ENCODE results near the gene CAMTA1.
"Not testable (repeated sequence)": the region's sequence is repeated elsewhere in the genome, so short reads cannot be mapped to it uniquely, and the experiment has no call there.

CAMTA1 gene

DNA sequence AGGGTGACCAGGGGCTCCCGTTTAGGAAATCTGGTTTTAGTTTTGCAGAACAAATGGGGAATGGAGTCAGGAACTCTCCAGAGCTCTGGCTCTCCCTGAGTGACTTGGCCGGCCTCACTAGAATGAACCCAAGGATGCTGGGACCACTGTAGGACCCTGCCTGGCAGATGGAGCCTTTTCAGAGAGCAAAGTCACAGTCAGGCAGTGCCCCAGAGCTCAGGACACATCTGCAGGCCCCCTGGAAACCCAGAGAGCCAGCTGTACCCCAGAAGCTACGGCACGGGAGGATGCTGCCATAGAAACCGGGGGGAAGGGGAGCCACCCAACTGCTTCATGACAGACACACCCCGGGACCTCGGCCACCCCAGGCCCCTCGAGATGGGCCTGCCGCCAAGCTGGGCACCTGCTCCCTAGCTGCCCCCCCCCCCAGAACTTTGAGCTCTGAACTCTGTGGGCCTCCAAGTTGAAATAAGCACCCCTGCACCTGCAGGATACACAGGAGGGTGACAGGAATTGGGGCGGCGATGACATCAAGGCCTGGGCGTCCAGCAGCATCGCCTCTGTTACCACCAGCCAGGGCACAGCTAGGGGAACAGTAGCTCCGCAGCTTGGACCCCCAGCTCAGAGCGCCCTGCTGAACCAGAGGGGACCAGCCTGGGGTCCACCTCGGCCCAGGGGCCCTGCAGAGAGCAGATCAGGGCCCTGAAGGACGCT lies 894.1 kb downstream of the CAMTA1 start:
- DNase-seq (ENCODE audit: low read depth): no peak

DNA sequence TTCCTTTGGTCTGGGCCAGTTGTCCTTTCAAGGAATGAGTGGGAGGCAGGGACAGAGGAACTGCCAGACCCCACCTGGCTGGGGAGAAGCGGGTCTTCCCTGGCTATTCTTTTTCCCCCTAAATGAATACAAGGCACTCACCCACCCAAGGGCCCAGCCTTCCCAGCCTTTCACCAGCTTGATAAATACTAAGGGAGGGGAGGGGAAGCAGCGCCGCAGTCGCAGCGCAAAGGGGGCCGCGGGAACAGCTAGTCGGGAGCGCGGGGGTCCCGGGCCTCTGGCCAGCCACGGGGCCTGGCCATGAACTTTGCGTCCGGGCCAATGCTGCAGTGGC lies 894.6 kb downstream of the CAMTA1 start:
- DNase-seq (ENCODE audit: low read depth): no peak

DNA sequence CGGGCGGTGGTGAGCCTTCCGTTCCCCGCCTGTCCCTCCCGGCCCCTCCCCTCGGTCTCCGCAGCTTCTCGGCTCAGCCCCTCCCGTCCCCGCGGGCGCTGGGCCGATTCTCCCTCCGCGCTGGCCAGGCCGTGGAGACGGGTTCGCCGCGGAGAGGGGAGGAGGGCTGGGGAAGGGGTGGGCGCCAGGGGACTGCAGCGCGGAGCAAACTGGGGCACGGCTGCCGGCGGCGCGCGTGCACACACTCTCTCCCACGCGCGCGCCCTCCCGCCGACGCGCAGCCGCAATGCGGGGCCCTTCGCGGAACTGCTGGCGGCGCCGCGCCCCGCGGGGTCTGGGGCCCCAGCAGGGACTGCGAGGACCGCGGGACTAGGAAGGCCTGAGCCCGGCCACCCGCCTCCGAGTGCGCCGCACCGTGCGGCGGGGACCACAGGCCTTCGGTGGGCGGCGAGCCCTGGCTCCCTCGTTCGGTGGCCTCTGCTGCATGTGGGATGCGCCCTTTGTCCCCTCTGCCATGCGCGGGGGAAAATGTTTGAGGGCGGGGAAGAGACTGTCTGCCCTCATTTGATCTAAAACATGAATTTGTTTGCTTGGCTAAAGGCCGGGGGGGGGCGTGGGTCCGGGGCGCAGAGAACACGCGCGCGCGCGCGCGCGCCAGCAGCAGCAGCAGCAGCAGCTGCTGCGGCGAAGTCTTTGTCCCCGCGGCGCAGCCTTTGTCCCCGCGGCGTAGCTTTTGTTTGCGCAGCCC lies 895.1 kb downstream of the CAMTA1 start:
- peak; percentile 59 for DNase-seq (ENCODE audit: low read depth)

DNA sequence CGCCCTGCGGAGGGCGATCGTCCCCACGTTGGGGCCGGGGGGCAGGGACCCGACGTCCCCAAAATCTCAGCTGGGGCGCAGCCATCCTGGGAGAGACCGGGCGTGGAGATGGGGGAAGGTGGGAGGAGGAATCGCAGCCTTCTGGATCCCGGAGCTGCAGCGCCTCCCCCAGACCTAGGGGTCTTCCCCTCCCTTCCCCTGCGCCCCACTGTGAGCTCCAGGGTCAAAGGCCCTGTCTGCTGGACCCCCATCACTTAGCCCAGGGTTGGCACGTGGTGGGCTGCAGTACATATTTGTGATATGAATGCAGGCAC lies 895.7 kb downstream of the CAMTA1 start:
- DNase-seq (ENCODE audit: low read depth): no peak

DNA sequence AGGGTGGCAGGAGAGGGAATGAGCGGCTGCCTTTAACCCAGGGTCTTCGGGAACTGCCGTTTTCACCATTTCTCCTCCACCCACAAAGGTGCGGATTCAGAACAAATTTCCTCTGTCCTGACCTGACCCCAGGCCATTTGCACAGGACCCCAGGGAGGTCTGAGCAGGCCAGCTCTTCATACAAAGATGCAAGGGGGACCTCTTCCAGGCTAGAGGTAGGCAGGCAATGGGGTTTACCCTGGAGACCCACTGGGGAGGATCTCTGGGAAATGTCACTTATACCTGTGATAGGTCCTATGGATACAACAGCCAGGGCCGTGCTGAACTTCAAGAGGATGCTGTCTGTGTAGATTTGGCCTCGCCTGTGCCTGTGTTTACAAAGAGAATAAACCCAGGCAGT lies 896.1 kb downstream of the CAMTA1 start:
- no peak for DNase-seq (ENCODE audit: low read depth)

DNA sequence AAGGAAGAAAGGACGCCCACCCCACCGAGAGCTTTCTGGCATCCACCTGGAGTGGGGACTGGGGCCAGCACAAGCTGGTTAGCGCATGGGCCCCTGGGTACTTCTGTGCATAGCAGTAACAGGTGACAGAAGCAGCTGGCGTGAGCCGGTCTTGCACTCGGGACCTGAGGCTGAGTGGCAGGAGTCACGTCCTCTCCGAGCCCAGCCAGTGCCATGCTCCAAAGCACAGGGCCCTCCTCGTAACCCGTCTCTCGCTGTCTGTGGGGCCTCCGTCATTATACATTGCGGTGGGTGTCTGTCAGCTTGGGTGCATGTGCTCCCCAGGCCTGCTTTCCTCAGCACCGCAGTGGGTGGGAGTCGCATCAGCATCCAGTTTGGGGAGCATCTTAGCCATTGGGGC lies 898.3 kb downstream of the CAMTA1 start:
- no peak for DNase-seq (ENCODE audit: low read depth)

DNA sequence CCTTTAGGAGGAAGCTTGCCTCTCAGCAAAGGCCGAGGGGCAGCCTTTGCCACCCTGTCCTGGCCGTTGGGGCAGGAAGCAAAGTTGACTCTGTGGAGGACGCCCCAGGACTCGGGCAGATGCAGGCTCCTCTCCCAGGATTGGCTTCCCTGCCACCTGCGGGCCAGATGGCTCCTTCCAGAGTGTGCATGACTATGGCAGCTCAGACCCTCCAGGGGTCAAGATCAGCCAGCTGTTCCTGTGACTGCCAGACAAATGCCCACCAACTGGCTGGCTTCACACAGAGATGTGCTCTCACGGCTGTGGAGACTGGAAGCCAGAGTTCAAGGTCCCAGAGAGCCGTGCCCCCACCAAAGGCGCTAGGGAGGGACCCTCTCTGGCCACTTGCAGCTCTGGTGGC lies 898.9 kb downstream of the CAMTA1 start:
- DNase-seq (ENCODE audit: low read depth): no peak

DNA sequence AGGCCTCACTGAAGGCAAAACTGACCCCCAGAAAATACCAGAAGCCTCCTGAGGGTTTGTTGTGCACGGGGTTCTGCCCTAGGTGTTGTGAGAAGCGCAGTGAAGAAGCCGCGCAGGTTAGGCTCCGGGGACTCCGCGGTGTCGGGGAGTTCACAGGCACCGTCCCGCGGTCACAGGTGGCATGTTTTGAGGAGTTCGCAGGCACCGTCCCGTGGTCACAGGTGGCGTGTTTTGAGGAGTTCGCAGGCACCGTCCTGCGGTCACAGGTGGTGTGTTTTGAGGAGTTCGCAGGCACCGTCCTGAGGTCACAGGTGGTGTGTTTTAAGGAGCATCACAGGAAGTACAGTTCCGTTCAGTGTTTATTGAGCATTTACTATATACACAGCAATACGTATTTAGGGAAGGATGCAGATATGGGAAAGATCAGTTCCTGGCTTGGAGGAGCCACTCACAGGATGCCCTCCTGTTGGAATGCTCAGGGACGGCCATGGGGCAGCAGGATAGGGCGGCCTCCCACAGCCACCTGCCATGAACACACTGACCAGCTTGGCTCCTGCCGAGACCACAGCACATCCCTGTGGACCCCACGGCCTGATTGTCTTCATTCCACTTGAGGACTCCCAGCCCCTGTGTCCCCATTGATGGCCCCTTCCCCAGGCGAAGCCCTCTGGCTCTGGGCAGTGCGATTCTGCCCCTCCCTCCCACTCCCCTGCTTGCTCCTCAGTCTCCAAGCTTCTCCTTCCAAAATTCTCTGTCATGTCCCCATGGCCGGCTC lies 899.8 kb downstream of the CAMTA1 start:
- DNase-seq (ENCODE audit: low read depth): no peak

DNA sequence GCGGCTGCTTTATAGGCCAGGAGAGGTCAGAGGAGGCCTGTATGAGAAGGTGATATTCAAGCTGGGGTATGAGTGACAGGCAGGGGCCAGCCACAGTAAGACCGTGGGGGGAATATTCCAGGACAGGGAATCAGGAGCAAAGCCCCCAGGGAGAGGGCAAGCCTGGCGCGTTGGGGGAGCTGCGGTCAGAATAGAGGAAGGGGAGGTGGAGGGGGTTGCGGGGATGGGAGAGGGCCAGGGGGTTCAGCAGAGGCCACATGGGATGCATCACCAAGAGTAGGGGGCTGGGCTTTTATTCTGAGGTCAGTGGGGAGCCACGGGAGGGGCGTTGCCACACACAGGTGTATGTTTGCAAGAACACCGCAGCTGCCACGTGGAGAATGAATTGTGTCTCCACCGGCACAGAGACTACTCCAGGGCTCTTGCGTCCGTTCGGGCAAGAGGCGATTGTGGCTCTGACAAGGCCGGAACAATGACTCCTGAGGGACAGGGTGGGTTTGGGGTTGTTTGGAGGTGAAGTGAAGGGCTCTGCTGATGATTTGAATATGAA lies 901.1 kb downstream of the CAMTA1 start:
- DNase-seq (ENCODE audit: low read depth): no peak

DNA sequence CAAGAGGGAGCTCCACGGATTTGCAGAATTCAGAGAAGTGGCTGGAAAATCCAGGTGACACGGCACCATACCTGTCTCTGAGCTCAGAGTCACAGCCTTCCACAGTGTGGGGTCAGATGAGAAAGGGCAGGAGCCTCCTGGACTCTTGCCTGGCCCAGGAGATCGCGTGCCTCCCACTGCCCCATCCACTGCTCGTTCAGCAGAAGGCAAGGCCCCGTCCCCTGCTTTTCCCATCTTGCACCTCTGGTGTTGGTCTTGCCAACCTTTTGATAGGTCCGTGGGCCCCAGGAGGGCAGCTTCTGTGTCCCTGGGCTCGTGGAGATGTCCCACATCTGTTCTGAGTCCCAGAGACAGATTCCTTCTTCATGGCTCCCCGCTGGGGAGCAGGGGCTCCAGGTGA lies 902.2 kb downstream of the CAMTA1 start:
- DNase-seq (ENCODE audit: low read depth): no peak

DNA sequence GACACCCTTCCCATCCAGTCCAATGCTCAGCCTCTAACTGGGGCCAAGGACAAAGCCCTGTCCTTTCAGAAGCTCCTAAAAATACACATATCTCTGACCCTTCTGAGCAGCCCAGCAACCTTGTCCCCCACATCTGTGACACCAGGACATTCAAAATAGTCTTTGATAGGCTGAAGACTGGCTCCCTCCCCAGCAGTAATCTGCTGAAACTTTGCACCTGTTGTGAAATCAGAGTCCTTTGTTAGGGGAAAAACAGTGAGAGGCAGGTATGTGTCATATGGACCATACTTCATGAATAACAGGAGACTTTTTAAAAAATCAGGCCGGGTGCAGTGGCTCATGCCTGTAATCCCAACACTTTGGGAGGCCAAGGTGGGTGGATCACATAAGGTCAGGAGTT lies 903.4 kb downstream of the CAMTA1 start:
- no peak for DNase-seq (ENCODE audit: low read depth)

DNA sequence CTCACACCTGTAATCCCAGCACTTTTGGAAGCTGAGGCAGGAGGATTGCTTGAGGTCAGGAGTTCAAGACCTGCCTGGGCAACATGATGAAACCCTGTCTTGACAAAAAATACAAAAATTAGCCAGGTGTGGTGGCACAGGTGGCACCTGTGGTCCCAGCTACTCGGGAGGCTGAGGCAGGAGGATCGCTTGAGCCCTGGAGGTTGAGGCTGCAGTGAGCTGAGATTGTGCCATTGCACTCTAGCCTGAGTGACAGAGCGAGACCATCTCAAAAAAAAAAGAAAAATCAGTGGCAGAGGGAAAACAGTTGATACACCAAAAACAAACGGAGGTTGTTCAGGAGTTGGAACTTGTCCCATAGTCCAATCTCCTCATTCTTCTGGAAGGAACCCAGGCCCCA lies 904.1 kb downstream of the CAMTA1 start:
- not testable (repeated sequence) for DNase-seq (ENCODE audit: low read depth)

DNA sequence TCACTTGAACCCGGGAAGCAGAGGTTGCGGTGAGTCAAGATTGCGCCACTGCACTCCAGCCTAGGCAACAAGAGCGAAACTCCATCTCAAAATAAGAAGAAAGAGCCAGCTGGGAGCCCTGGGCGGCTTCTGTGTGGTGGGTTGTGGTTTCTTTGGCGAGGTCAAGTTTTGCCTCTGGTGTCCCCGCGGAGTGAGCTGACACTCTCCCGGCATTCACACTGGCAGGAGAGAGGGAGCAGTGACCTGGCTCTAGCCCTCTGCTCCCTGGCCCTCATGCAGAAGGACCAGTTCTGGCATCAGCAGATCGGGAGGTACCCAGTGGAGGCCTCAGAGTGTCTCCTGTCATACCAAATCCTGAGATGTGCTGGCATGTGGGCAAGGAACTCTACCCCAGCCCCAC lies 904.8 kb downstream of the CAMTA1 start:
- no peak for DNase-seq (ENCODE audit: low read depth)

DNA sequence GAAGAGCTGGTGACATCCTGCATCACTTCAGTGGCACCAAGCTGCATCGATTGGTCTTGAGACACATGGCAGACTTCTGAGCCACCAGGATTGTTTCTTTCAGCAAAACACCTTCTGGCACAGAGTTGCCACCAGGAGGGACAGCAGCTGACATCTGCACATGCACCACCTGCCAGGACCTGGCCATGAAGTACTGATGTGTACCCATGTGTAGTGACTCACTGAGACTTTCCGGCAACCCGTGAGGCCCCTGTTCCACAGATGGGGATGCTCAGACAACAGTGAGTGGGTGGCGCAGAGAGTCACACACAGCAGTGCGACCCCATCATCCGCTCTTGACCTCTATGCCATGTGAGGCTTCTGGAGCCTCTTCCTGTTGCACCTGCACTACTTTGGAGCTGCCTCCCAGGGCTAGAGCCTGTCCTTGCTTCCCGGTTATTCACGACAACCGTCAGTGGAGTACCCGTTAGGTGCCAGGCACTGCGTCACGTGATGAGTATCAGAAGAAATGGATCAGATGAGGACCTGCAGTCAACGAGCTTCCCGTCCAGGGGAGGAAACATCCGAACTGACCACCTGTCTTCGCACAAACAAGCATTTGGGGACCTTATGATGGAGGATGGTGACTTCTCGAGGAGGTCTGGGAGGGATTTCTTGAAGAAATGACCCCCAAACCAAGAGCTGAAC lies 905.4 kb downstream of the CAMTA1 start:
- no peak for DNase-seq (ENCODE audit: low read depth)

DNA sequence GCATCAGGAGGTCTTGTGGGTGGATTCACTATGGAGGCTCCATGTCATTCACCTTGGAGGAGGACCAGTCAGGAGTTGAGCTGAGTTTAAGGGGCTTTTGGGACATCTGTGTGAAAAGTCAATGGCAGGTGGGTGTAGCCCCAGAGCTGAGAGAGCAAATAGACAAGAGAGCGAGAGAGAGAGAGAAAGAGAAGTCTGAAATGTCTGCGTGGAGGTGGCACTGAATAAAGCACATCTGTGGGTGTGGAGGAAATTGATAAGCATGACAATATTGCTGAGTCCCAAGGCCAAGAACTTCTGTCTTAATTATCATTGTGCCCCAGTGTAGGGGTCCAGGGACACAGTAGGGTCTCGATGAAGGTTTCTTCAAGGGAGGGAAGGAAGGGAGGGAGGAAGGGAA lies 906.3 kb downstream of the CAMTA1 start:
- DNase-seq (ENCODE audit: low read depth): no peak

DNA sequence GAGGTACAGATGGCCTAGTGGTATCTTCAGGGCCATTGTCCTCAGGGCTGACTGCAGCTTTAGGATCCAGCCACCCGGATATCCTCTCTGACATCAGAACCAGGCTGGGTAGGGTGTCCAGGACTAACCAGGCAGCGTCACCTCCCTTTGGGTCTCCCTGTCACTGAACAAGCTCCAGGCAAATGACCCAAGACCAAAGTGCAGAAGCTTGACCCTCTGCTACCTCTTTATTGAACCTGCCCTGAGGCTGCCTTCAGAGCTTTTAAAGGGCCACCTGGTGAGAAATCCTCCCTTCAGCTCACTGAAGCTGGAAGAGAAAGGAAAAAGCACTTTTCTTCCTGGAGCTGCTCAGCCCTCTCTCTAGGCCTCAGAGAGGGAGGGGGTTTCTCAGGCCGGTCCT lies 906.8 kb downstream of the CAMTA1 start:
- no peak for DNase-seq (ENCODE audit: low read depth)

DNA sequence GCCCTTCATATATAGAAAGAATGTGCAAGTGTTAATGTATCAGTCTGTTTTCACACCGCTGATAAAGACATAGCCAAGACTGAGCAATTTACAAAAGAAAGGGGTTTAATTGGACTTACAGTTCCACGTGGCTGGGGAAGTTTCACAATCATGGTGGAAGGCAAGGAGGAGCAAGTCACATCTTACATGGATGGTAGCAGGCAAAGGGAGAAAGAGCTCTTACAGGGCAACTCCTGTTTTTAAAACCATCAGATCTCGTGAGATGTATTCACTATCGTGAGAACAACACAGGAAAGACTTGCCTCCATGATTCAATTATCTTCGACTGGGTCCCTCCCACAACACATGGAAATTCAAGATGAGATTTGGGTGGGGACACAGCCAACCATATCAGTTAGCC lies 907.8 kb downstream of the CAMTA1 start:
- DNase-seq (ENCODE audit: low read depth): not testable (repeated sequence)

DNA sequence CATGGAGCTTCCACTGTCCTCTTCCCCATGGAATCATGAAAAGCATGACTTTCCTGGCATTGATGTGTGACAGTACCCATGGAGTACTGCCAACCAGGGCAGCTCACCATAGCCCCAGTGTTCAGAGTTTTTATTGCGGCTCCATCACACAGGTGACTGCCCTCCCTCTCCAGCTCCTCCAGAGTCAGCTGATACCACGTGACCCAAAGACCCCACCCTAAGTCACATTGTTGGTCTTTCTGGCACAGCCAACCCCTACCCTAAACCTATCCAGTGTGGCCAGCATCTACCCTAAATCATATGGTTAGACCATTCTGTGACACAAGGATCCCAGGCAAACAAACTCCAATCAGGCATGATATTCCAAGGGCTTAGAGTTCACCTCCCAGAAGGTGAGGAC lies 908.4 kb downstream of the CAMTA1 start:
- no peak for DNase-seq (ENCODE audit: low read depth)

DNA sequence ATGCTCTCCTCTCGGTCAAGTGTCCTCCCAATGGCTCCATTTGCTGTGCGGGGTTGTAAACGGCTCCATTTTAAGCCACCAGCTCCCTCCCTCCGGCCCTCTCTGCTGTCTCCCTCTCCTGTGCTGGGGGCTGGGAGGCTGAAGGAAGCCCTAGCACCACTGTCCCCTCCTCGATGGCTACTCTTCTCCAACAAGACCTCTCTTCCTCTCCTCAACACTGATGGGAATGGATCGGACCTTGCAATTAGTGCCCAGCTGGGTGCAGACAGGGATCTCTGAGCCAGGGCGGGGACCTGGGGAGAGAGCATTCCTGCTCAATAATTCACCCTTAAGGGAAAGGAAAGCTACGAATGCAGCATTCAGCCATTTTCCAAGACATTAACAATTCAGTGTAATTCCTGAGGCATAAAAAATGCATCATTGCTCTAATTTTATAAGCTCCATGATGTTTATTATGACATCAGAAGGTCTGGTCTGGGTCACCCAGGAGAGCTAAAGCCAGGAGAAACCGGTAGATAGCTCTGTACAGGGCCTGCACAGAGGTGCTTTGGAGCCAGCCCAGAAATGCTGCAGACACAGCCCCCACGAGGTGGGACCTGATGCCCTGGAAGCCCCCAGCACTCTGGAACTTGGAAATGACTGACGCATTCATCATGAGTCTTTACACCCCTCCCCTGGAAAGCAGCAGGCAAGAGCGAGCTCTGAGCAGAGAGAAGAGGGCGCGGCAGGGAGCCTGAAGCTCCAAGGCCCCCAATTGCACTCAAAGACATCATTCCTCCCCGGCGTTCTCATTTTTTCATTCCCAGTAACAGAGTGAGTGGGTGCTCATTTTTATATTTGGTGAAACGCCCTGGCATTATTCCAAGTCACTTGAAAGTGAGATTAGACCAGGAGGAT lies 909.6 kb downstream of the CAMTA1 start:
- DNase-seq (ENCODE audit: low read depth): no peak

DNA sequence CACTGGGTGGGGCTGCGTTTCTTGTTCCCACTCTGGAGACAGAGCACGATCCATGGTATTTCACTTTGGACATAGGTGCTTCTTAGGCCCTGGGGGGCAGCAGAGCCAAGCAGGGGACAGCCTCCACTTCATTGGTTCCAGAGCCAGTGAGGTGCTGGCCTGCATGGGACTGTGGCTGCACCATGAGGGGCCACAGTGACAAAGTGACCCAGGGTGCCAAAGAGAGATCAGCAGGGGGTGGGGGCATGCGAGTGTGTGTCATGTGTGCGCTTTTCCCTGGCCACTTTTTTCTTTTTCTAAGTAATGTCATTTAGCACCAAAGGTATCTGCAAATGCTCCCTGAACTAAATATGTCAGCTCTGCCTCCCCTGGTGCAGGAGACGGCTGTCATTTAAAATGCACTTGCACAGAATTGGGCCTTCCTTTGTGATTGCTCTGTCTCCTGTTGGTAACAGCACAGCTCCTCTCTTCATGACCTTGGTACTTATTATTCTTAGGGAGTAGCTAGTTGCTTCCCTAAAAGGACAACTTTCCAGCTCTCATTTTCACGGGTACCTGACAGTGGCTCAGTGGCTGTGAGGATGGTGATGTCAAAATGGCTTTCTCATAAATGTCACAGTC lies 910.4 kb downstream of the CAMTA1 start:
- DNase-seq (ENCODE audit: low read depth): no peak

DNA sequence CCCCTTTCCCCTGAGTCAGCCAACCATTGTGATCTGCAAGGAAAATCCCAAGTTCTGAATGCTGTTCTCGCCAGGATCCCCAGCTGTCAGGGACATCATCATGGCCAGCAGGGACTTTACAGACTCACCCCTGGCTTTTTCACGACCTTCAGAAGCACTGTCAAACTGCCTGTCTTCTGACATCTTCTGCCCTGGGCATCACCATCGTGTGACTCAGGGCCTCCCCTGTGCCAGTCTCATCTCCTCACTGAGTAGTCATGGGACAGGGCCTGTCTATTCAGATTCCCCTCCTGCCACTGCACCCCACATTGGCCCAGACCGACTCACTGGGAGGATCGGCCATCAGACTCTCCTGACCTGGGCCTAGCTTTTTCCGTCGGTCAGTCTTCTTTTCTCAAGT lies 913.4 kb downstream of the CAMTA1 start:
- no peak for DNase-seq (ENCODE audit: low read depth)
